K562 (cell line): Measurements from ENCODE around the gene DTX3. TPM values are rescaled to one million over a fixed set of nuclear protein-coding genes. Genes with fewer than 3 reads are reported as not detected.

Experiments
- ATAC-seq: fragments of 200-7000 bp; cut with Tn5 transposase; 3 replicates; pipeline ENCODE4 v1.9.1; 2020; ENCODE audit warnings: moderate library complexity
- BruUV-seq: library from RNA; stranded (reverse); fragments of 400-500 nt; replicated peaks from 2 replicates; lab custom pipeline; 2021; lab: Mats Ljungman, UMichigan
- CTCF ChIA-PET: fragments of 300-600 bp; formaldehyde crosslinking; extraction: SDS; loops from one replicate; lab custom pipeline; 2021; ENCODE audit warnings: low intra/inter-chr PET ratio; lab: Yijun Ruan, JAX
- POLR2A ChIA-PET: fragments of 300-600, 350-650 bp; sonication (Branson Sonifier 250); formaldehyde crosslinking; extraction: SDS; loops from one replicate; lab custom pipeline; 2021; ENCODE audit warnings: antibody characterized with exemption, inconsistent platforms; lab: Yijun Ruan, JAX
- DNase-seq, 4 experiments: peaks; one replicate each; pipeline versions ENCODE4 v3.0.0 to v3.0.0-alpha.2; 2011 to 2018; ENCODE audit warnings: low spot score in 3 of 4, mixed read lengths in 3 of 4; ENCODE audit errors: extremely low read depth in 1 of 4
- FAIRE-seq: peaks from 2 replicates; lab custom pipeline; 2011; peaks lifted over from hg19 to GRCh38; lab: Jason Lieb, UNC
- H2AFZ ChIP-seq: 2 replicates; pipeline ENCODE4 v1.6.0; 2011; ENCODE audit warnings: low read depth, low read length, control low read depth, inconsistent platforms
- H3K27ac ChIP-seq: fragments of 200-600 bp; 3 replicates; pipeline ENCODE4 v1.8.0; 2011; ENCODE audit warnings: low read depth, mild to moderate bottlenecking, control low read depth, inconsistent platforms, low read length, moderate library complexity, mixed read lengths; ENCODE audit errors: extremely low read depth
- H3K27me3 ChIP-seq, 2 experiments: fragments of 300-600 bp in 1 of 2; 2 replicates in 1 of 2; 3 replicates in 1 of 2; pipeline versions ENCODE4 v1.6.0 to v1.8.0; 2011; ENCODE audit warnings: inconsistent platforms in 2 of 2, low read length in 2 of 2, mild to moderate bottlenecking in 1 of 2, mixed read lengths in 1 of 2, moderate library complexity in 1 of 2; ENCODE audit not compliant: control insufficient read depth in 2 of 2, insufficient read depth in 2 of 2
- H3K36me3 ChIP-seq: fragments of 300-600 bp; 3 replicates; pipeline ENCODE4 v1.8.0; 2011; ENCODE audit warnings: mild to moderate bottlenecking, low read length, inconsistent platforms; ENCODE audit not compliant: control insufficient read depth, insufficient read depth
- H3K4me1 ChIP-seq, 2 experiments: fragments of 200-600 bp in 1 of 2; replicated peaks in 1 of 2; 2 replicates in 1 of 2; 3 replicates in 1 of 2; pipeline versions ENCODE4 v1.5.1 to v1.8.0; 2011; ENCODE audit warnings: inconsistent platforms in 2 of 2, low read length in 2 of 2, mild to moderate bottlenecking in 1 of 2, mixed read lengths in 1 of 2, moderate library complexity in 1 of 2; ENCODE audit not compliant: control insufficient read depth in 2 of 2, insufficient read depth in 2 of 2
- H3K4me2 ChIP-seq: 2 replicates; pipeline ENCODE4 v1.6.1; 2011; ENCODE audit warnings: low read length, control low read depth, inconsistent platforms, mixed read lengths; ENCODE audit not compliant: insufficient read depth
- H3K4me3 ChIP-seq: fragments of 200-600 bp; sonication (generic), shearing (Covaris generic); 2 replicates; pipeline ENCODE4 v1.5.1; 2016; ENCODE audit warnings: control low read depth, inconsistent platforms
- H3K79me2 ChIP-seq: fragments of 200-600 bp; 3 replicates; pipeline ENCODE4 v1.8.0; 2011; ENCODE audit warnings: low read length, inconsistent platforms; ENCODE audit not compliant: control insufficient read depth, insufficient read depth
- H3K9ac ChIP-seq, 2 experiments: 2 replicates each; pipeline versions ENCODE4 v1.6.0 to v1.6.1; 2011; ENCODE audit warnings: low read depth in 2 of 2, low read length in 2 of 2, control low read depth in 1 of 2, inconsistent platforms in 1 of 2, mild to moderate bottlenecking in 1 of 2, mixed read lengths in 1 of 2; ENCODE audit not compliant: insufficient read depth in 1 of 2
- H3K9me1 ChIP-seq: one replicate; pipeline ENCODE4 v1.6.0; 2011; ENCODE audit warnings: inconsistent platforms, mild to moderate bottlenecking, low read length, moderate library complexity; ENCODE audit not compliant: control insufficient read depth, insufficient read depth
- H3K9me3 ChIP-seq: replicated peaks from 2 replicates; pipeline ENCODE4 v1.5.1; 2011; ENCODE audit warnings: low read depth, low read length, inconsistent platforms; ENCODE audit not compliant: control insufficient read depth, insufficient read depth
- H4K20me1 ChIP-seq: replicated peaks from 2 replicates; pipeline ENCODE4 v1.6.1; 2011; ENCODE audit warnings: low read length, inconsistent platforms, mixed read lengths; ENCODE audit not compliant: control insufficient read depth, insufficient read depth
- BRF1 ChIP-seq: IDR thresholded peaks from 3 replicates; pipeline ENCODE4 v1.6.1; 2011; ENCODE audit warnings: borderline replicate concordance, mild to moderate bottlenecking; ENCODE audit not compliant: insufficient read length; ENCODE audit errors: extremely low read depth
- CBX3 ChIP-seq, 2 experiments: IDR thresholded peaks; 1 replicate in 1 of 2; 2 replicates in 1 of 2; pipeline ENCODE4 v1.6.1; 2012; ENCODE audit warnings: inconsistent platforms in 2 of 2, low read length in 2 of 2, borderline replicate concordance in 1 of 2, control low read depth in 1 of 2
- KDM1A ChIP-seq, 2 experiments: fragments of 450-650 bp; IDR thresholded peaks; 2 replicates each; pipeline ENCODE4 v1.6.1; 2016; ENCODE audit warnings: mild to moderate bottlenecking in 2 of 2
- SETDB1 ChIP-seq: IDR thresholded peaks from one replicate; pipeline ENCODE4 v1.6.1; 2012; ENCODE audit warnings: low read length, control low read depth, inconsistent platforms
- SMC3 ChIP-seq: conservative IDR thresholded peaks from 2 replicates; pipeline ENCODE4 v1.6.1; 2011; ENCODE audit warnings: low read depth, low read length, improper control_type of control experiment; ENCODE audit not compliant: insufficient read depth
- SP1 ChIP-seq: sonication (generic); formaldehyde crosslinking; IDR thresholded peaks from 2 replicates; pipeline ENCODE4 v1.8.1; 2022; ENCODE audit warnings: mild to moderate bottlenecking, missing genetic modification reagents
- TRIM25 ChIP-seq: fragments of 450-650 bp; IDR thresholded peaks from 2 replicates; pipeline ENCODE4 v1.7.0; 2016; ENCODE audit warnings: borderline replicate concordance
- TRIM28 ChIP-seq: fragments of 450-650 bp; IDR thresholded peaks from 2 replicates; pipeline ENCODE4 v1.6.1; 2017
- ZC3H11A ChIP-seq: IDR thresholded peaks from 2 replicates; pipeline ENCODE4 v1.6.1; 2012; ENCODE audit warnings: low read depth, low read length, improper control_type of control experiment
- WGBS: fragments of 100-300 bp; shearing (Covaris generic); methylation state at CpG from one replicate; pipeline ENCODE4 v1.1.6; 2016; ENCODE audit warnings: low coverage, mixed read lengths; ENCODE audit not compliant: insufficient coverage; ENCODE audit errors: missing lambda C conversion rate; 5-methylcytosine and 5-hydroxymethylcytosine counted together
- in situ Hi-C: fragments of 300-500 bp; cut with MboI; formaldehyde crosslinking; loops from 4 replicates; pipeline ENCODE4 v1.15.0; 2018; ENCODE audit warnings: inconsistent platforms, mixed read lengths
- intact Hi-C: fragments of 100-400 bp; cut with micrococcal nuclease; formaldehyde crosslinking; loops from 2 replicates; pipeline ENCODE4 v1.14.2; 2022
- polyA plus RNA-seq, 8 experiments: library from polyadenylated mRNA; depleted of rRNA in 4 of 8; stranded (reverse) in 5 of 8; unstranded in 3 of 8; fragments of >200 nt; fragmentation: Nextera tagmentation in 2 of 8; fragmentation: Illumina TruSeq in 1 of 8; extraction: Ambion mirVana in 2 of 8; extraction: Trizol in 1 of 8; gene quantifications; 2 replicates each; pipeline versions ENCODE4 v1.2.1 to v1.2.3, GENCODE V29; 2011 to 2014; ENCODE audit warnings: inconsistent platforms in 1 of 8, missing spikeins in 1 of 8
- total RNA-seq, 7 experiments: library from RNA; depleted of rRNA in 6 of 7; stranded (reverse); fragments of >200 nt in 6 of 7; fragmentation: Illumina TruSeq in 2 of 7; extraction: Trizol in 2 of 7; gene quantifications; 2 replicates each; pipeline versions ENCODE4 v1.2.1 to v1.2.3, GENCODE V29; 2011 to 2021; ENCODE audit warnings: low replicate concordance in 1 of 7
- TF ChIP-seq, protein P1 (sequence below): fragments of 450-650 bp; IDR thresholded peaks from 2 replicates; pipeline ENCODE4 v1.6.1; 2017; ENCODE audit warnings: antibody characterized with exemption

The DTX3 gene
- total and polyA plus RNA-seq, 9 of the 15 experiments (the other 6 are each of a cell fraction or from before 2014, with no cell fraction given) = 0.03 to 0.09 (median 0.06) TPM; not detected in 6

GRCh38 chr12:57654042-57654441 lies 49.4 kb downstream of the DTX3 start:
- no peak overlapping the region for H2AFZ ChIP-seq
- no TSS peak for BruUV-seq
- H3K9me1 ChIP-seq = no peaks in the 10 kb centered on the region
- H4K20me1 ChIP-seq = no peaks in the 10 kb centered on the region
- ChIA-PET CTCF (no interaction called here), POLR2A (no interaction called here)
- no peak overlapping the region for H3K27ac ChIP-seq
- no peak overlapping the region for H3K4me3 ChIP-seq
- no peaks in the 10 kb centered on the region for H3K9me3 ChIP-seq
- H3K4me1 ChIP-seq = peaks cover 4 to 5% of the 10 kb centered on the region in 2 experiments; a peak in 3 of 5 replicates
- no peaks in the 10 kb centered on the region for H3K27me3 ChIP-seq
- ATAC-seq (no peak), FAIRE-seq (peak; percentile 19), DNase-seq (no peak)
- H3K4me2 ChIP-seq = no peak overlapping the region
- no peak overlapping the region for H3K9ac ChIP-seq
- intact Hi-C loops = no loop called here
- H3K36me3 ChIP-seq = no peaks in the 10 kb centered on the region
- TF ChIP-seq BRF1 (no peak), KDM1A (IDR thresholded peaks at IDR 0.05) (no peak), TRIM28 (0 out of 2 replicates have a peak, but pooled peaks have one; percentile 37), CBX3 (IDR thresholded peaks at IDR 0.05; ENCODE audit: borderline replicate concordance in 1 of 2, low read length in 2 of 2) (peak in 1 of 2 experiments; percentile 56; a peak in 1 of 3 replicates)
- WGBS = 17% methylated on average over 3 of the region's 3 CpGs
- in situ Hi-C loops = no loop called here
- no peaks in the 10 kb centered on the region for H3K79me2 ChIP-seq

- CTCF ChIA-PET = no interaction called here
- POLR2A ChIA-PET = interaction anchor here (0.6 to 1.0 kb wide), 2 partner anchors 59 to 135 kb away, joined by 3 read pairs; partner anchors contain the start of gene DDIT3
- WGBS = 66% methylated on average over 19 of the region's 23 CpGs
- TF ChIP-seq, protein P1, sequence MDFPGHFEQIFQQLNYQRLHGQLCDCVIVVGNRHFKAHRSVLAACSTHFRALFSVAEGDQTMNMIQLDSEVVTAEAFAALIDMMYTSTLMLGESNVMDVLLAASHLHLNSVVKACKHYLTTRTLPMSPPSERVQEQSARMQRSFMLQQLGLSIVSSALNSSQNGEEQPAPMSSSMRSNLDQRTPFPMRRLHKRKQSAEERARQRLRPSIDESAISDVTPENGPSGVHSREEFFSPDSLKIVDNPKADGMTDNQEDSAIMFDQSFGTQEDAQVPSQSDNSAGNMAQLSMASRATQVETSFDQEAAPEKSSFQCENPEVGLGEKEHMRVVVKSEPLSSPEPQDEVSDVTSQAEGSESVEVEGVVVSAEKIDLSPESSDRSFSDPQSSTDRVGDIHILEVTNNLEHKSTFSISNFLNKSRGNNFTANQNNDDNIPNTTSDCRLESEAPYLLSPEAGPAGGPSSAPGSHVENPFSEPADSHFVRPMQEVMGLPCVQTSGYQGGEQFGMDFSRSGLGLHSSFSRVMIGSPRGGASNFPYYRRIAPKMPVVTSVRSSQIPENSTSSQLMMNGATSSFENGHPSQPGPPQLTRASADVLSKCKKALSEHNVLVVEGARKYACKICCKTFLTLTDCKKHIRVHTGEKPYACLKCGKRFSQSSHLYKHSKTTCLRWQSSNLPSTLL = no peak
- TF ChIP-seq SETDB1 = no peak
- TF ChIP-seq SP1 = no peak
- TF ChIP-seq TRIM25 = no peak
- TF ChIP-seq SMC3 = no peak
- no peak for TF ChIP-seq ZC3H11A
These were observed 51.1 kb downstream of the DTX3 start for GRCh38 chr12:57655541-57656240.

More at GRCh38 chr12:57655541-57656240, 51.1 kb downstream of the DTX3 start:
- BruUV-seq = no TSS peak
- no peak for DNase-seq
- H3K27me3 ChIP-seq = no peaks in the 10 kb centered on the region
- no peak for ATAC-seq
- no peak overlapping the region for H2AFZ ChIP-seq
- H3K4me2 ChIP-seq = no peak overlapping the region
- no peak overlapping the region for H3K4me3 ChIP-seq
- H3K79me2 ChIP-seq = no peaks in the 10 kb centered on the region
- H3K9me3 ChIP-seq = no peaks in the 10 kb centered on the region
- H4K20me1 ChIP-seq = no peaks in the 10 kb centered on the region
- no peak overlapping the region for H3K27ac ChIP-seq
- no peak overlapping the region for H3K9ac ChIP-seq
- intact Hi-C loops (no loop called here), in situ Hi-C loops (no loop called here)
- H3K4me1 ChIP-seq = peaks cover 4 to 6% of the 10 kb centered on the region in 2 experiments; a peak in 3 of 5 replicates
- H3K36me3 ChIP-seq = no peaks in the 10 kb centered on the region
- FAIRE-seq = no peak
- H3K9me1 ChIP-seq = no peaks in the 10 kb centered on the region
